Measurements from ENCODE around the gene CCDC85A. TPM values are rescaled to one million over a fixed set of nuclear protein-coding genes. Genes with fewer than 3 reads are reported as not detected.

The CCDC85A gene
- polyA plus RNA-seq, 1 donor from 2014 or later: 24.7 TPM

DNA sequence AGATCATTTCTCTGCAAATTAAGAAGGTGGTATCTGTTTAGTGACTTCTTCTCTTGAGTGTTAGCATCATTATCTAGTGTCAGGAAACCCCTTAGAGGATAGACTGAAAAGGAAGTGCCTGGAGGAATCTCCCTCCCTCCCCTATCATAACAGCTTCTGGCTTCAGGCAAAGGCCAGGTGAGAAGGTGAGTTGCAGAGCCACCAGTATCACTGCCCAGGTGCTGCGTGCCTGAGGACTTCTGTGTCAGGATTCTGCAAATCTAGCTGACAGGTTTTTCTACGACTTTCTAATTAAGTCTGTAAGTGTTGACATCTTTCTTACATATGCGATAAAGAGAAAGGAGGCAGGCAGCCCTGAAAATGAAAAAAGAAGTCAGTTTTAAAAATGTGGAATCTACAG is 111.9 kb downstream of the CCDC85A start:
- TF ChIP-seq POLR2AphosphoS5 (IDR thresholded peaks at IDR 0.05) (peak; percentile 34), EP300 (conservative IDR thresholded peaks at IDR 0.05; ENCODE audit: poor library complexity, severe bottlenecking) (peak; percentile 61), TAF1 (IDR thresholded peaks at IDR 0.05; ENCODE audit: low read depth) (no peak)
- Histone ChIP-seq H3K9ac (ENCODE audit: low read length) (peak overlapping the region; percentile 32), H3K27ac (ENCODE audit: low read length) (peak overlapping the region; percentile 74), H3K36me3 (ENCODE audit: insufficient read depth, low read length) (no peaks in the 10 kb centered on the region), H4K20me1 (ENCODE audit: insufficient read depth) (no peaks in the 10 kb centered on the region), H2AFZ (ENCODE audit: low read depth, low read length) (no peak overlapping the region), H3K4me3 (ENCODE audit: low read length) (peak overlapping the region; percentile 49), H3K27me3 (ENCODE audit: insufficient read depth, low read depth, low read length) (no peaks in the 10 kb centered on the region), H3K9me2 (ENCODE audit: insufficient read depth, low read length) (no peaks in the 10 kb centered on the region), H3K9me3 (ENCODE audit: low read length) (no peaks in the 10 kb centered on the region), H3K4me2 (ENCODE audit: low read length) (peak overlapping the region; percentile 36), H3K79me2 (replicated peaks; ENCODE audit: insufficient read depth, low read length) (no peaks in the 10 kb centered on the region), H3F3A (ENCODE audit: insufficient read depth, low read length, poor library complexity, severe bottlenecking) (no peaks in the 10 kb centered on the region)

- Histone ChIP-seq H3F3A (ENCODE audit: insufficient read depth, low read length, poor library complexity, severe bottlenecking) (no peaks in the 10 kb centered on the region), H3K27me3 (ENCODE audit: insufficient read depth, low read depth, low read length) (no peaks in the 10 kb centered on the region), H4K20me1 (ENCODE audit: insufficient read depth) (no peaks in the 10 kb centered on the region), H3K27ac (ENCODE audit: low read length) (peak overlapping the region; percentile 74), H3K4me3 (ENCODE audit: low read length) (no peak overlapping the region), H3K79me2 (replicated peaks; ENCODE audit: insufficient read depth, low read length) (no peaks in the 10 kb centered on the region), H3K9me2 (ENCODE audit: insufficient read depth, low read length) (no peaks in the 10 kb centered on the region), H3K9me3 (ENCODE audit: low read length) (no peaks in the 10 kb centered on the region), H3K36me3 (ENCODE audit: insufficient read depth, low read length) (no peaks in the 10 kb centered on the region), H2AFZ (ENCODE audit: low read depth, low read length) (no peak overlapping the region), H3K4me2 (ENCODE audit: low read length) (no peak overlapping the region), H3K9ac (ENCODE audit: low read length) (no peak overlapping the region)
- TF ChIP-seq EZH2 (IDR thresholded peaks at IDR 0.05; ENCODE audit: borderline replicate concordance, insufficient read depth, low read length, poor library complexity, severe bottlenecking): no peak
- TF ChIP-seq RAD21 (conservative IDR thresholded peaks at IDR 0.05): no peak
- no peak for TF ChIP-seq SMC3 (conservative IDR thresholded peaks at IDR 0.05; ENCODE audit: poor library complexity)
These were observed 113.9 kb downstream of the CCDC85A start for GRCh38 chr2:56297671-56298070.

DNA sequence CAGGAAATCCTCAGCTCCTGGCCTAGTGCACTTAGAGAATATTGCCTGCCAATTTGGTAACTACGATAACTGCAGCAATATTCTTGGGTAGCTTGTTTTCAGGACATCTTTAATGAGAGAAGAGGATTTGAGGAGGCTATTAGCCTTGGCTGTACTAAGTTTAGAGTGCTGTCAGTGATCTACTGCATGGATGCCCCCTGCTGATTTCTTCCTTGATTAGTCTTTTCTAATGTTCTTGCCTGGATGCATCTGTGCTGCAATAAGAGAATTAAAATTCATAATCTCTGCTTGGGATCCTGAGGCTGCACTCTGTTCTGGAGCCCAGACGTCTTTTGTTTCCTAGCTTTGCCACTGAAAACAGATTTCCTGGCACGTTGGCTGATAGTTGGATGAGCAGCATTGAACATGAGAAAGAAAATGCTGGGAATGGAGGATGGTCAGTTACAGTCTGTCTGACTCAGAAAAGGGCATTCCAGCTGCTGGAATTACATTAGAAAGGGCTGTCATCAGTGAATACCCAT is 115.4 kb downstream of the CCDC85A start:
- no peaks in the 10 kb centered on the region for H4K20me1 ChIP-seq (ENCODE audit: insufficient read depth)

More for the DNA sequence above, 115.4 kb downstream of the CCDC85A start:
- no peak overlapping the region for H3K9ac ChIP-seq (ENCODE audit: low read length)
- no peaks in the 10 kb centered on the region for H3K79me2 ChIP-seq (replicated peaks; ENCODE audit: insufficient read depth, low read length)
- H2AFZ ChIP-seq (ENCODE audit: low read depth, low read length): no peak overlapping the region
- no peaks in the 10 kb centered on the region for H3K36me3 ChIP-seq (ENCODE audit: insufficient read depth, low read length)
- H3F3A ChIP-seq (ENCODE audit: insufficient read depth, low read length, poor library complexity, severe bottlenecking): no peaks in the 10 kb centered on the region
- peak overlapping the region; percentile 74 for H3K27ac ChIP-seq (ENCODE audit: low read length)
- no peaks in the 10 kb centered on the region for H3K9me2 ChIP-seq (ENCODE audit: insufficient read depth, low read length)
- peak overlapping the region; percentile 14 for H3K4me3 ChIP-seq (ENCODE audit: low read length)
- H3K9me3 ChIP-seq (ENCODE audit: low read length): no peaks in the 10 kb centered on the region
- H3K4me2 ChIP-seq (ENCODE audit: low read length): peak overlapping the region; percentile 10
- TF ChIP-seq POLR2AphosphoS5 (IDR thresholded peaks at IDR 0.05): peak; percentile 71
- TF ChIP-seq SMC3 (conservative IDR thresholded peaks at IDR 0.05; ENCODE audit: poor library complexity): no peak
- TF ChIP-seq CTCF (IDR thresholded peaks at IDR 0.05; ENCODE audit: poor library complexity, severe bottlenecking): no peak
- no peak for TF ChIP-seq EZH2 (IDR thresholded peaks at IDR 0.05; ENCODE audit: borderline replicate concordance, insufficient read depth, low read length, poor library complexity, severe bottlenecking)
- TF ChIP-seq RAD21 (conservative IDR thresholded peaks at IDR 0.05): no peak
- TF ChIP-seq EP300 (conservative IDR thresholded peaks at IDR 0.05; ENCODE audit: poor library complexity, severe bottlenecking): peak; percentile 27
- no peak for TF ChIP-seq MXI1 (conservative IDR thresholded peaks at IDR 0.05; ENCODE audit: poor library complexity, severe bottlenecking)
- no peak for TF ChIP-seq REST (IDR thresholded peaks at IDR 0.05; ENCODE audit: borderline replicate concordance)
- TF ChIP-seq TAF1 (IDR thresholded peaks at IDR 0.05; ENCODE audit: low read depth): no peak
- H3K27me3 ChIP-seq (ENCODE audit: insufficient read depth, low read depth, low read length): no peaks in the 10 kb centered on the region
